ENCODE measurements around the gene THADA. TPM values are rescaled to one million over a fixed set of nuclear protein-coding genes. Genes with fewer than 3 reads are reported as not detected.
"Not testable (repeated sequence)": the region's sequence is repeated elsewhere in the genome, so short reads cannot be mapped to it uniquely, and the experiment has no call there.

THADA gene
- total RNA-seq, 1 experiment from 2014 or later, result 29.3 TPM

DNA sequence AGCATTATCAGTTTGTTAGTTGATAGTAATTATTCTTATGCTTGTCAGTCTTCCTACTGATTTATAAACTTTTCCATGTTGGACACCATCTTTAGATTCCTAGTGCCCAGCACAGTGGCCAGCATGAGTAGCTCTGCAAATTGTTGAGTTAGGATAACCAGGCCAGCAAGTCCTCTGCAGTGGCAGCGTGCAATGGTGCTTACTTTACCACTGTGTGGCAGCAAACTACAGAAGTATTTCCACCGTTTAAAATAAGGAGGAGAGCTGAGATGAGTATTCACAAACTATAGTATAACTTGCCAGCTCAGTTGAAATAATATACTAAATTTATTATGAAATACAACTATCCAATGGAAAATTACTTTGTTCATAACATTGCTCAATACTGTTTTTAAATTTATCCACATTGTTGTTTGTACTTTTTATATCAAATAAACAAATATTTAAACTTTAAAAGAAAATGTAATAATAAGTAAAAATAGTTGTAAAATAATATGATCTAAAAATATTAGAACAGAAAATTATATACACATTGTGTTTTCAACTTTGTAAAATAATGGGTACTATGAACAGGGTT is 9.3 kb upstream of the THADA start:
- peak; percentile 37 for DNase-seq (ENCODE audit: low read depth)

GRCh38 chr2:43604674-43605073 is 8.8 kb upstream of the THADA start:
- DNase-seq (ENCODE audit: low read depth), result no peak

DNA sequence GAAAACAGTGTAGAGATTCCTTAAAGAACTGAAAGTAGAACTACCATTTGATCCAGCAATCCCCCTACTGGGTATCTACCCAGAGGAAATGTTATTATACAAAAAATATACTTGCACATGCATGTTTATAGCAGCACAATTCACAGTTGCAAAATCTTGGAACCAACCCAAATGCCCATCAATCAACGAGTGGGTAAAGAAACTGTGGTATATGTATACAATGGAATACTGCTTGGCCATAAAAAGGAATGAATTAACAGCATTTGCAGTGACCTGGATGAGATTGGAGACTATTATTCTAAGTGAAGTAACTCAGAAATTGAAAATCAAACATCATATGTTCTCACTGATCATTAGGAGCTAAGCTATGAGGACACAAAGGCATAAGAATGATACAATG is 4.8 kb upstream of the THADA start:
- DNase-seq (ENCODE audit: low read depth), result not testable (repeated sequence)

- DNase-seq (ENCODE audit: low read depth), result no peak
These were observed 963 bp downstream of the THADA start for GRCh38 chr2:43594875-43595274.

- no peak for DNase-seq (ENCODE audit: low read depth)
These were observed 2.6 kb downstream of the THADA start for GRCh38 chr2:43593254-43593653.

GRCh38 chr2:43592443-43592842 is 3.4 kb downstream of the THADA start:
- no peak for DNase-seq (ENCODE audit: low read depth)

DNA sequence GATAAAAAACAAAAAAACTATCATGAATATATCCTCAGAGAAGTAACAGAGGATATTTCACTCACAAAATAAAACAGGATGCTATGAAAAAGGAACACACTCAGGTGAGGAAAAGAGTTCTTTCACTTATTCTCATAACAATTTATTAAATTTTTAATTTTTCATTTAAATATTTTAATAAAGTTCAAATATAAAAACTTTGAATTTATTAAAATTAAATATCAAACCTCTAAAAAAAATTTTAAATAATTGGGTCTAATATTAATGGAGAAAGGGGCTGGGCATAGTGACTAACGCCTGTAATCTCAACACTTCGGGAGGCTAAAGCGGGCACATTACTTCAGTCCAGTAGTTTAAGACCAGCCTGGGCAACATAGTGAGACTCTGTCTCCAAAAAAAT is 10.1 kb downstream of the THADA start:
- DNase-seq (ENCODE audit: low read depth), result no peak

- no peak for DNase-seq (ENCODE audit: low read depth)
These were observed 16.4 kb downstream of the THADA start for GRCh38 chr2:43579275-43579981.

DNA sequence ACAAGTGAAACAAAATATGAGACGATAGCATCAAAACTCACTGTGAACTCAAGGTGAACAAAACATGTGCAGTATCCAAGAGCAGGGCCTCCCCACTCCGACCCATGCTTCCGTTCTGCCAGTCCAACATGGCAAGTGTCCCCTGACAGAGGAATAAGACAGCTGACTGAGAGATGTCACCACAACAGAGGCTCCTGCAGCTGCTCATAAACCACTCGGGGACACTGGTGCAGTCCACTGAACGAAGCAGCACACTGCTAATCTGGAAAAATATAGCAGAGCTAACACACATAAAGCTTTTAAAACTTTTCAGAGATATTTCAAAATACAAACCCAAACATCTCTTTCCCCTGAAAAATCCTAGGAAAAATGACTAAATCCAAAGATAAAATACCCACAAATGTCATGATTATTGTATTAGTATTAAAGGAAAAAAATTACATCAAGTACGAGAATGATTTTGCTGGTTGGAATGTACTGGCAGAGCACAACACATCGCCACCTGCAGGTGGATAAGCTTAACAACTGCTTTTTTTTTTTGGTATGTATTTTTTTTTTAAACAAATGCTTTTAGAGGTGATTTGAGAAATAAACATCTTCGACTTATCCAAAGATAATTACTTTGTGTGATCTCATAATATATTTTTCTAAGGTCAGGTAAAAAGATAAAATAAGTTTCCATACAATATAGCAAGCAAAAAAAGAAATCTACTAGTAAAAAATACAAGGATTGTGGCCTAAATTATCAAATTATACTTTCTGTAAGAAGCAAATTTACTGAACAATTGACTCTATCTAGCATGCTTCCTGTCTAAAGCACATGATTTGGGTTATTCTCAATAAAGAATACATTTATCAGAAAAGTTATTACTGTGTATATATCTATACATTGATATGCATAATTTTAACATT is 18.6 kb downstream of the THADA start:
- DNase-seq (ENCODE audit: low read depth), result peak; percentile 67

DNA sequence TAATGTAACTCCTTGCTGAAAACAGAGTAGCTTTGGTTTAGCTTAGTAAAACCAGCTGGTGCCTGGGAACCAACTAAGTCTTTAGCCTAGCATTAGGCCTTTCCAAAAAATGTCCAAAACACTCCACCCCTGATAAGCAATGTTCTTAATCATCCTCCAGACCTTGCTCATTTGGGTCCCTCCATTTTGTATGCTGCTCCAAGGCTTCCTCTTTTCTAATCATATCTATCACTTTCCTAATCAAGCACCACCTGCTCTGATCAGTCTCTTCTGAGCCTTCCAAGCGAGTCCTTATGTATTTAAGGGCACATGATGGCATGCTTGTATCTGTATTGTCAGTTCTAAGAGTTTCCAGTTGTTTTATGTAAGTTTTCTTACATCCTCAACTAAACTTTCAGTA is 23.6 kb downstream of the THADA start:
- no peak for DNase-seq (ENCODE audit: low read depth)

GRCh38 chr2:43569921-43570320 is 25.9 kb downstream of the THADA start:
- DNase-seq (ENCODE audit: low read depth), result no peak

DNA sequence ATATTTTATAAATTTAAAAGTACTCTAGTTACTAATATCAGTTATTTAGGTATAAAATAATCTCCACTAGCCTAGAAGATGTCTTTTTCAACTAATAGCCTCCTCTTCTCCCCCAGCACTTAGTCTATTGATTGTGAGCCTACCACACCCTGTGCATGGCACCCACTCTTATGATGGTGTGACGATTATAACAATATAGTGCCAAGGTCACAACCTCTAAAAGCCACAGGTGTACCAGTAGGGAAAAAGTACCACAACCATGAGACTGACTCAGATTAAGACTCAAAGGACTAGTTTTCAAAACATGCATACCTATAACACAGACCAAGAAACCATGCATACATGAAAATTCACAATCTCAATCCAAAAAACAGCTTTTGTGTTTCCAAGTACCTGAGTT is 27.6 kb downstream of the THADA start:
- DNase-seq (ENCODE audit: low read depth), result no peak

DNA sequence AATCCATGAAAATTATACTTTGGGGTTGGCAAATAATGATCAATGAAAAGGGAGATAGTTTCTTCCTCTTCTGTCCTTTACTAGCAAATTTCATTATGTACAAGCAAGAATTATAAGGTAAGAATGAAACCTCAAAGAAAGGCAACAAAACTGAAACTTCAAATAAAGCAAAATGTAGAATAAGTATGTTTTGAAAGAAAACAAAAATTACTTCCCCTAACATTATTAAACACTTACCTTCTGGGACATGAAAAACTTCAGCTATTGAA is 29.4 kb downstream of the THADA start:
- no peak for DNase-seq (ENCODE audit: low read depth)

DNA sequence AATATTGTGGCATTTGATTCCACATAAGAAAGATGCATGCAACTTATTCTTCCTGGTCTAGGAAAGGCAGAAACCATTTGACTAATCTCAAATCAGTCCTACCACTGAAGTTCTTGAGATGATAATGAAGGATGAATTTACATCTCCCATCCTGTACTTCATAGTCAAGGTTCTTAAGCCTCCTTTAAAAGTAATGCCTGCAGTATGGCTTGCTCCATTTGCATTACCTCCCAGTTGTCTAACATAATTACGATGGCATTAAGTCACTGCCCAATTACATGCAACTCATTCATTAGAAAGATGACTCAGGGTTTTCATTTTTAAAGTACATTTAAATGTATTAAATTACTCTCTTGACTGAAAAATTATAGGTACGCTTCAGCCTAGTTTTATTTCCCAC is 32.2 kb downstream of the THADA start:
- DNase-seq (ENCODE audit: low read depth), result no peak

- no peak for DNase-seq (ENCODE audit: low read depth)
These were observed 35.6 kb downstream of the THADA start for GRCh38 chr2:43560231-43560547.

- DNase-seq (ENCODE audit: low read depth), result no peak
These were observed 36.2 kb downstream of the THADA start for GRCh38 chr2:43559391-43560230.

GRCh38 chr2:43557196-43557595 is 38.6 kb downstream of the THADA start:
- DNase-seq (ENCODE audit: low read depth), result no peak

DNA sequence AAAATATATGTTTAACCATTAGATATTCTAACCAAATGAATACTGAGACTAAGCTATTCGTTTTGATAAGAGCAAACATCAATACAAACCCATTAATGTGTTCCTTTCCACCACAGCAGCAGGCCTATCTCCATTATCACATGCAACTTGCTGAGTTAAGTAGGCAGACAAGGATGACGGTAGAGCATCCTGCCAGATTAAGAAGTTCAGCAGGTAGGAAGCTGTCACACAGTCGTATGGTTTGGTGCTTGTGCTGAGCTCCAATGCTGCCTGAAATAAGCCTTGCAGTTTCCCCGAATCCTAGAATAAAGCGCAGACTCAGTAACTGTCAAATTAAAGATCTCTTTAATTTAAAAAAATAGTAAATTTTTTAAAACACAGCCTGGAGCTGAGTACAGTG is 39.6 kb downstream of the THADA start:
- DNase-seq (ENCODE audit: low read depth), result no peak

- DNase-seq (ENCODE audit: low read depth), result no peak
These were observed 42.4 kb downstream of the THADA start for GRCh38 chr2:43553341-43553855.

DNA sequence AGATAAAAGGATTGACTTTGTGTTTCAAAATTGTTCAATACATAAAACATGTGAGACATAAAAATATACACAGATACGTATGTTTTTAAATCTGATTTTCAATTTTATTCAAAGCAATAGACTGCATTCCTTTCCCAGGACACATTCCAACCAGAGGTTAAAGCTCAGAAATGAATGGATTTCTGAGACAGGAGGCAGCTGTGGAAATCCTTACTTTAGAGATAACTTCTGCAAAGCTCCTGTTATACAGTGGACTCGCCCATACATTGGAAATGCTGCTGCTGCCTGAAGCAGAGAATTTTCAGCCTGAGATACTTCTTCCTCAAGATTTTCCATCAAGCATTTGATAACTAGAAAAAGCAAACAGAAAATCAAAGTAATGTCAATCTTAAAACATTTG is 43.8 kb downstream of the THADA start:
- DNase-seq (ENCODE audit: low read depth), result no peak

GRCh38 chr2:43548381-43548780 is 47.5 kb downstream of the THADA start:
- not testable (repeated sequence) for DNase-seq (ENCODE audit: low read depth)

GRCh38 chr2:43542285-43542933 is 53.4 kb downstream of the THADA start:
- DNase-seq (ENCODE audit: low read depth), result no peak

Measured in Daoy (cell line).